Neural crest cell (in vitro differentiated cells): ENCODE results near the gene TGFBR2. TPM values are rescaled to one million over a fixed set of nuclear protein-coding genes. Genes with fewer than 3 reads are reported as not detected.

Source experiments
- DNase-seq: peaks from one replicate; pipeline ENCODE4 v3.0.0; 2021; ENCODE audit warnings: low read depth, mixed read lengths, low spot score
- H3K27ac Mint-ChIP-seq: one replicate; pipeline ENCODE4 v1.8.0; 2021; ENCODE audit warnings: mild to moderate bottlenecking, mixed read lengths; ENCODE audit not compliant: unreplicated experiment
- H3K27me3 Mint-ChIP-seq: 2 replicates; pipeline ENCODE4 v1.8.0; 2021; ENCODE audit warnings: low read depth, mild to moderate bottlenecking, mixed read lengths
- H3K36me3 Mint-ChIP-seq: 2 replicates; pipeline ENCODE4 v1.8.0; 2021; ENCODE audit warnings: low read depth, mild to moderate bottlenecking, mixed read lengths
- H3K4me1 Mint-ChIP-seq: 2 replicates; pipeline ENCODE4 v1.8.0; 2021; ENCODE audit warnings: mixed read lengths
- H3K4me3 Mint-ChIP-seq: one replicate; pipeline ENCODE4 v1.8.0; 2021; ENCODE audit warnings: mild to moderate bottlenecking, mixed read lengths
- H3K9me3 Mint-ChIP-seq: 2 replicates; pipeline ENCODE4 v1.8.0; 2021; ENCODE audit warnings: mixed read lengths
- CTCF ChIP-seq: fragments of 200-600 bp; sonication (generic); conservative IDR thresholded peaks from 2 replicates; pipeline ENCODE4 v1.5.0; 2021; ENCODE audit warnings: antibody characterized with exemption, mild to moderate bottlenecking
- total RNA-seq: library from RNA; stranded (reverse); gene quantifications from 2 replicates; pipeline ENCODE4 v1.2.1, GENCODE V29; 2021

The TGFBR2 gene
- total RNA-seq, 1 donor from 2014 or later, result 8.7 TPM

DNA sequence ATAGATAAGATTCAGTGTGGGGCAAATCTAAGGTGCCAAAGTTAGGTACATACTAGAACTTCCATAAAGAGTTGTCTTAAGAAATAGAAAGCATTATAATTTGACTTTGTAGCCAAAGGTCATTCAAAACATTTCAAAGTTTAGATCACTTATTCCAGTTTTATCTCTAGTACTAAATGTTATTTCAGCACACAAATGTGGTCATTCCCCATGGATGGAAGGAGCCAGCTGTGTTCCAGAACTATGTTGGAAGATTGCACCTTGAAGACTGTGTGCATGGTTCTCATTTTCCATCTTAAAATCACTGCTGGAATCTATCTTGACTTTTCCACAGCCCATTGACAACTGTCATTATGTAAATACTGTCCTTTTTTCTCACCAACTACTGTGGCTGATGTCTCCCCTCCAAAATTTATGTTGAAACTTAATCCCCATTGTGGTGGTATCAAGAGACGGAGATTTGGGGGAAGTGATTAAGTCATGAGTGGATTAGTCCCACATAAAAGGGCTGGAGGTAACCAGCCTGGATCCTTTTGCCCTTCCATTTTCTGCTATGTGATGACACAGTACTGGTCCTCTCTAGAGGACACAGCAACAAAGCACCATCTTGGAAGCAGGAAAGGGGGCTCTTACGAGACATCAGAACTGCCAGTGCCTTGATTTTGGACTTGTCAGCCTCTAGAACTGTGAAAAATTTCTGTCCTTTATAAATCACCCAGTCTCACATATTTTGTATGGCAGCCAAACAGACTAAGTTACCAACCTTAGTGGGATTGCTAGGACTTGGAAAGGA lies 24.0 kb downstream of the TGFBR2 start:
- no peak overlapping the region for H3K27ac Mint-ChIP-seq
- no peak overlapping the region for H3K4me3 Mint-ChIP-seq
- no peaks in the 10 kb centered on the region for H3K27me3 Mint-ChIP-seq
- H3K4me1 Mint-ChIP-seq, result peaks cover 34% of the 10 kb centered on the region
- TF ChIP-seq CTCF, result no peak
- H3K36me3 Mint-ChIP-seq, result peaks cover 12% of the 10 kb centered on the region
- H3K9me3 Mint-ChIP-seq, result no peaks in the 10 kb centered on the region
- DNase-seq, result no peak

- Mint-ChIP-seq H3K9me3 (no peaks in the 10 kb centered on the region), H3K4me1 (peaks cover 31% of the 10 kb centered on the region), H3K36me3 (peaks cover 12% of the 10 kb centered on the region), H3K4me3 (no peak overlapping the region), H3K27ac (no peak overlapping the region), H3K27me3 (no peaks in the 10 kb centered on the region)
- DNase-seq, result no peak
- TF ChIP-seq CTCF, result no peak
Observed at GRCh38 chr3:30631243-30631904, 25.0 kb downstream of the TGFBR2 start.

- no peaks in the 10 kb centered on the region for H3K27me3 Mint-ChIP-seq
- DNase-seq, result no peak
- no peak overlapping the region for H3K27ac Mint-ChIP-seq
- TF ChIP-seq CTCF, result no peak
- peaks cover 12% of the 10 kb centered on the region for H3K36me3 Mint-ChIP-seq
- no peak overlapping the region for H3K4me3 Mint-ChIP-seq
- H3K9me3 Mint-ChIP-seq, result peaks cover 1% of the 10 kb centered on the region
- peaks cover 26% of the 10 kb centered on the region for H3K4me1 Mint-ChIP-seq
Observed at GRCh38 chr3:30632065-30632464, 25.7 kb downstream of the TGFBR2 start.

- peaks cover 12% of the 10 kb centered on the region for H3K36me3 Mint-ChIP-seq
- no peak overlapping the region for H3K4me3 Mint-ChIP-seq
- H3K27me3 Mint-ChIP-seq, result no peaks in the 10 kb centered on the region
- H3K4me1 Mint-ChIP-seq, result peaks cover 26% of the 10 kb centered on the region
- peaks cover 3% of the 10 kb centered on the region for H3K9me3 Mint-ChIP-seq
- H3K27ac Mint-ChIP-seq, result no peak overlapping the region
- no peak for DNase-seq
- no peak for TF ChIP-seq CTCF
Observed at GRCh38 chr3:30632521-30632920, 26.1 kb downstream of the TGFBR2 start.

GRCh38 chr3:30633718-30634117 lies 27.3 kb downstream of the TGFBR2 start:
- Mint-ChIP-seq H3K27me3 (no peaks in the 10 kb centered on the region), H3K9me3 (peaks cover 5% of the 10 kb centered on the region), H3K36me3 (peaks cover 19% of the 10 kb centered on the region), H3K4me3 (no peak overlapping the region), H3K4me1 (peaks cover 33% of the 10 kb centered on the region), H3K27ac (no peak overlapping the region)
- no peak for DNase-seq
- TF ChIP-seq CTCF, result no peak
